HCT116 (cell line): ENCODE data around the gene ASPG. TPM values are rescaled to one million over a fixed set of nuclear protein-coding genes. Genes with fewer than 3 reads are reported as not detected.

ENCODE experiments used
- ATAC-seq: fragments of 200-7000 bp; cut with Tn5 transposase; 2 replicates; pipeline ENCODE4 v1.9.1; 2020; ENCODE audit warnings: mild to moderate bottlenecking, moderate library complexity
- BruUV-seq: library from RNA; stranded (reverse); fragments of 400-500 nt; replicated peaks from 2 replicates; lab custom pipeline; 2021; lab: Mats Ljungman, UMichigan
- CTCF ChIA-PET: fragments of 300-600 bp; sonication (Branson Sonifier 250); formaldehyde crosslinking; loops from one replicate; lab custom pipeline; 2021; ENCODE audit warnings: antibody characterized with exemption; lab: Charles Lee
- POLR2A ChIA-PET: fragments of 300-600, 350-600 bp; sonication (Branson Sonifier 250); formaldehyde crosslinking; loops from one replicate; lab custom pipeline; 2021; ENCODE audit warnings: antibody characterized with exemption; lab: Charles Lee
- RAD21 ChIA-PET, 2 experiments: fragments of 300-600 bp; sonication (Branson Sonifier 250); formaldehyde crosslinking; loops; one replicate each; lab custom pipeline; 2023; ENCODE audit warnings: low total read pairs in 2 of 2; ENCODE audit not compliant: uncharacterized antibody in 2 of 2, unreplicated experiment in 2 of 2, low non-redundant PET in 1 of 2; lab: Charles Lee
- DNase-seq: peaks from one replicate; pipeline ENCODE4 v3.0.0-alpha.2; 2010; ENCODE audit warnings: low read depth, low spot score
- H2AFZ ChIP-seq: fragments of 200-600 bp; shearing (Covaris generic), sonication (generic); 2 replicates; pipeline ENCODE4 v1.6.1; 2017; ENCODE audit warnings: low read depth, mixed run types, mixed read lengths, antibody characterized with exemption, low read length; ENCODE audit not compliant: poor library complexity, severe bottlenecking
- H3K27ac ChIP-seq: 2 replicates; pipeline ENCODE4 v1.5.1; 2012; ENCODE audit warnings: low read depth, low read length
- H3K27me3 ChIP-seq: fragments of 200-600 bp; sonication (generic); 2 replicates; pipeline ENCODE4 v1.6.1; 2016; ENCODE audit warnings: mixed run types, low read length, mixed read lengths; ENCODE audit not compliant: insufficient read depth
- H3K36me3 ChIP-seq, 2 experiments: fragments of 200-500 bp in 1 of 2; fragments of 200-600 bp in 1 of 2; sonication (Bioruptor generic) in 1 of 2; sonication (generic) in 1 of 2; 2 replicates each; pipeline versions ENCODE4 v1.5.1 to v1.6.1; 2014 to 2016; ENCODE audit warnings: low read length in 2 of 2, inconsistent platforms in 1 of 2, mixed read lengths in 1 of 2, mixed run types in 1 of 2; ENCODE audit not compliant: insufficient read depth in 2 of 2, control insufficient read depth in 1 of 2
- H3K4me1 ChIP-seq, 2 experiments: fragments of 200-600 bp in 1 of 2; sonication (generic) in 1 of 2; 2 replicates each; pipeline versions ENCODE4 v1.5.1 to v1.6.1; 2012 to 2017; ENCODE audit warnings: low read length in 2 of 2, inconsistent platforms in 1 of 2, mild to moderate bottlenecking in 1 of 2, mixed read lengths in 1 of 2, mixed run types in 1 of 2, moderate library complexity in 1 of 2; ENCODE audit not compliant: insufficient read depth in 2 of 2, control insufficient read depth in 1 of 2
- H3K4me2 ChIP-seq: fragments of 200-600 bp; sonication (generic); 2 replicates; pipeline ENCODE4 v1.6.1; 2017; ENCODE audit warnings: mixed run types, low read length, mixed read lengths
- H3K4me3 ChIP-seq, 2 experiments: fragments of 200-600 bp in 1 of 2; sonication (generic) in 1 of 2; replicated peaks in 1 of 2; 2 replicates each; pipeline ENCODE4 v1.5.1; 2011 to 2016; ENCODE audit warnings: low read length in 2 of 2, control low read depth in 1 of 2, low read depth in 1 of 2, mild to moderate bottlenecking in 1 of 2, mixed read lengths in 1 of 2, mixed run types in 1 of 2
- H3K79me2 ChIP-seq: fragments of 200-600 bp; sonication (generic); 2 replicates; pipeline ENCODE4 v1.6.1; 2017; ENCODE audit warnings: mild to moderate bottlenecking, mixed run types, low read length, moderate library complexity, mixed read lengths; ENCODE audit not compliant: insufficient read depth
- H3K9ac ChIP-seq: fragments of 200-600 bp; sonication (generic); 2 replicates; pipeline ENCODE4 v1.6.1; 2016; ENCODE audit warnings: low read length, mixed read lengths
- H3K9me2 ChIP-seq: fragments of 200-600 bp; sonication (generic), shearing (Covaris generic); 2 replicates; pipeline ENCODE4 v1.6.1; 2017; ENCODE audit warnings: mixed run types, mild to moderate bottlenecking, moderate library complexity; ENCODE audit not compliant: insufficient read depth
- H3K9me3 ChIP-seq, 2 experiments: fragments of 200-500 bp in 1 of 2; fragments of 200-600 bp in 1 of 2; sonication (Bioruptor generic) in 1 of 2; sonication (generic) in 1 of 2; 2 replicates each; pipeline ENCODE4 v1.6.1; 2014 to 2017; ENCODE audit warnings: low read length in 2 of 2, mixed read lengths in 2 of 2, inconsistent platforms in 1 of 2, low read depth in 1 of 2, mild to moderate bottlenecking in 1 of 2, mixed run types in 1 of 2, moderate library complexity in 1 of 2; ENCODE audit not compliant: control insufficient read depth in 1 of 2, insufficient read depth in 1 of 2
- H4K20me1 ChIP-seq: fragments of 200-600 bp; sonication (generic), shearing (Covaris generic); 2 replicates; pipeline ENCODE4 v1.6.1; 2017; ENCODE audit warnings: mixed run types, mild to moderate bottlenecking, moderate library complexity; ENCODE audit not compliant: insufficient read depth
- CEBPB ChIP-seq: IDR thresholded peaks from 2 replicates; pipeline ENCODE4 v1.6.1; 2012; ENCODE audit warnings: low read depth
- RAD21 ChIP-seq: IDR thresholded peaks from 2 replicates; pipeline ENCODE4 v1.6.1; 2012; ENCODE audit warnings: low read depth, mild to moderate bottlenecking
- SIN3A ChIP-seq: IDR thresholded peaks from 2 replicates; pipeline ENCODE4 v1.6.1; 2012; ENCODE audit warnings: low read depth
- SP1 ChIP-seq: IDR thresholded peaks from 2 replicates; pipeline ENCODE4 v1.6.1; 2012; ENCODE audit warnings: low read depth
- YY1 ChIP-seq: IDR thresholded peaks from 2 replicates; pipeline ENCODE4 v1.6.1; 2011; ENCODE audit warnings: low read length, low read depth, moderate library complexity, mild to moderate bottlenecking; ENCODE audit not compliant: insufficient replicate concordance; ENCODE audit errors: extremely low read depth
- ZNF274 ChIP-seq: fragments of 200-500 bp; sonication (Bioruptor generic); IDR thresholded peaks from 2 replicates; pipeline ENCODE4 v1.6.1; 2014; ENCODE audit warnings: mild to moderate bottlenecking, low read depth, low read length, inconsistent platforms
- intact Hi-C: fragments of 100-400 bp; cut with micrococcal nuclease; formaldehyde crosslinking; loops from 2 replicates; pipeline ENCODE4 v1.10.0; 2022
- total RNA-seq: library from RNA; stranded (reverse); gene quantifications from one replicate; pipeline ENCODE4 v1.2.1, GENCODE V29; 2021; ENCODE audit not compliant: unreplicated experiment
- TF ChIP-seq, protein P1 (sequence below), 3 experiments: fragments of 200-600 bp in 1 of 3; sonication (generic) in 1 of 3; IDR thresholded peaks in 2 of 3; conservative IDR thresholded peaks in 1 of 3; 2 replicates each; pipeline ENCODE4 v1.5.1; 2012 to 2017; ENCODE audit warnings: low read depth in 2 of 3, low read length in 2 of 3, antibody characterized with exemption in 1 of 3, borderline replicate concordance in 1 of 3, control low read depth in 1 of 3, mild to moderate bottlenecking in 1 of 3, mixed read lengths in 1 of 3, mixed run types in 1 of 3, moderate library complexity in 1 of 3; ENCODE audit not compliant: insufficient read depth in 1 of 3

ASPG gene
- total RNA-seq, 1 experiment from 2014 or later: not detected

DNA sequence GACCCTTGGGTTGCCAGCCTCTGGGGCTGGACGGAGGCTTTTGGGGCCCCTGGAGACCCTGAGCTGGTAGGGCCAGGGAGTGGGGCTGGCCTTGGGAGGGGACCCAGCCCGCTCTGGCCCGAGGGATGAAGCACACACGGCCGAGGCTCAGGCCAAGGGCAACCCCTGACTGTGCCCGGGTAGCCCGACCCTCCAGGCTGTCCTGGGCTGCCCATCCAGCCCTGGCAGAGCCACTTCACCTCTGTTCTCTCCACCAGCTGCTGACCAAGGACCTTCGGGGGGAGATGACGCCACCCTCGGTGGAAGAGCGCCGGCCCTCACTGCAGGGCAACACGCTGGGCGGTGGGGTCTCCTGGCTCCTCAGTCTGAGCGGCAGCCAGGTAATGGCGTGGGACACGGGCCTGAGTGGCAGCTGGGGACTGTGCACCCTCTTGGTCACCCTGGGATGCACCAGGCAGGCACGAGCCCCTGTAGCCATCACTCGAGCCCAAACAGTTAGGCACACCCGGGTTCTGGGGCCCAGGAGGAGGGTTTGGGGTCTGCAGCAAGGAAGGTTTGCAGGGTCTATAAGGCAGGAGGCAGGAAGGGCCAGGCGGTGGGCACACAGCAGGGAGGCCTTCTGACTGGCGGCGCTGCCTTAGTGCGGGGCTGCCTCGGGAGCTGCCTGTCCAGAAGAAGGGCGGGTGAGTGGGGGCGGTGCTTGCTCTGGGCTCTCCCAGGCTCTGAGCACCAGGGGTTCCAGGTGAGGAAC, 19.7 kb downstream of the ASPG start:
- Histone ChIP-seq H3K36me3 (no peaks in the 10 kb centered on the region), H3K79me2 (no peaks in the 10 kb centered on the region)
- TF ChIP-seq SP1: no peak
- TF ChIP-seq, protein P1, sequence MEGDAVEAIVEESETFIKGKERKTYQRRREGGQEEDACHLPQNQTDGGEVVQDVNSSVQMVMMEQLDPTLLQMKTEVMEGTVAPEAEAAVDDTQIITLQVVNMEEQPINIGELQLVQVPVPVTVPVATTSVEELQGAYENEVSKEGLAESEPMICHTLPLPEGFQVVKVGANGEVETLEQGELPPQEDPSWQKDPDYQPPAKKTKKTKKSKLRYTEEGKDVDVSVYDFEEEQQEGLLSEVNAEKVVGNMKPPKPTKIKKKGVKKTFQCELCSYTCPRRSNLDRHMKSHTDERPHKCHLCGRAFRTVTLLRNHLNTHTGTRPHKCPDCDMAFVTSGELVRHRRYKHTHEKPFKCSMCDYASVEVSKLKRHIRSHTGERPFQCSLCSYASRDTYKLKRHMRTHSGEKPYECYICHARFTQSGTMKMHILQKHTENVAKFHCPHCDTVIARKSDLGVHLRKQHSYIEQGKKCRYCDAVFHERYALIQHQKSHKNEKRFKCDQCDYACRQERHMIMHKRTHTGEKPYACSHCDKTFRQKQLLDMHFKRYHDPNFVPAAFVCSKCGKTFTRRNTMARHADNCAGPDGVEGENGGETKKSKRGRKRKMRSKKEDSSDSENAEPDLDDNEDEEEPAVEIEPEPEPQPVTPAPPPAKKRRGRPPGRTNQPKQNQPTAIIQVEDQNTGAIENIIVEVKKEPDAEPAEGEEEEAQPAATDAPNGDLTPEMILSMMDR (IDR thresholded peaks at IDR 0.05 in 2 of 3, conservative IDR thresholded peaks at IDR 0.05 in 1 of 3; ENCODE audit: borderline replicate concordance in 1 of 3, insufficient read depth in 1 of 3, low read depth in 2 of 3, low read length in 2 of 3): no peak
- no peak for TF ChIP-seq SIN3A
- no peak for TF ChIP-seq RAD21
- TF ChIP-seq ZNF274: no peak
- no peak for TF ChIP-seq YY1
- TF ChIP-seq CEBPB: no peak
- TF ChIP-seq, all 23 proteins: peak for 0
- no peaks in the 10 kb centered on the region for H3K9me3 ChIP-seq
- ATAC-seq (no peak), DNase-seq (no peak)
- ChIA-PET POLR2A (no interaction called here), CTCF (interaction anchor here (1.2 kb wide), 1 partner anchor 11 kb away, joined by 3 read pairs; no protein-coding TSS in a partner anchor), RAD21 (no interaction called here)
- no peak overlapping the region for H3K4me3 ChIP-seq
- no TSS peak for BruUV-seq
- intact Hi-C loops: no loop called here
- H3K9ac ChIP-seq: no peak overlapping the region
- H2AFZ ChIP-seq: no peak overlapping the region
- no peaks in the 10 kb centered on the region for H3K9me2 ChIP-seq
- no peak overlapping the region for H3K4me2 ChIP-seq
- H3K4me1 ChIP-seq: peaks cover 20 to 31% of the 10 kb centered on the region in 2 experiments
- H3K27ac ChIP-seq: no peak overlapping the region
- no peaks in the 10 kb centered on the region for H3K27me3 ChIP-seq
- no peaks in the 10 kb centered on the region for H4K20me1 ChIP-seq
